Spleen (tissue), 7 donors: Measurements from ENCODE around the gene NRARP.

Experiments
- CTCF ChIP-seq, 11 experiments: fragments of 200-600 bp in 7 of 11; fragments of 450-650 bp in 4 of 11; sonication (generic) in 4 of 11; IDR thresholded peaks in 8 of 11; conservative IDR thresholded peaks in 3 of 11; 1 replicate in 7 of 11; 2 replicates in 4 of 11; pipeline versions ENCODE4 v1.4.0 to v1.8.0; 2016 to 2021; ENCODE audit warnings: antibody characterized with exemption in 11 of 11, inconsistent platforms in 4 of 11, mild to moderate bottlenecking in 1 of 11
- POLR2A ChIP-seq, 3 donors: fragments of 450-650 bp; IDR thresholded peaks; one replicate each; pipeline ENCODE4 v1.5.1; 2017; ENCODE audit warnings: antibody characterized with exemption in 3 of 3, mild to moderate bottlenecking in 1 of 3
- donor health status: DM: no; HTN: no; CAD: no; lungs with moderate emphysema.
- donor health status: DM: no; HTN: no; CAD: no.
- donor health status: DM: no; HTN: no; CAD: no.

DNA sequence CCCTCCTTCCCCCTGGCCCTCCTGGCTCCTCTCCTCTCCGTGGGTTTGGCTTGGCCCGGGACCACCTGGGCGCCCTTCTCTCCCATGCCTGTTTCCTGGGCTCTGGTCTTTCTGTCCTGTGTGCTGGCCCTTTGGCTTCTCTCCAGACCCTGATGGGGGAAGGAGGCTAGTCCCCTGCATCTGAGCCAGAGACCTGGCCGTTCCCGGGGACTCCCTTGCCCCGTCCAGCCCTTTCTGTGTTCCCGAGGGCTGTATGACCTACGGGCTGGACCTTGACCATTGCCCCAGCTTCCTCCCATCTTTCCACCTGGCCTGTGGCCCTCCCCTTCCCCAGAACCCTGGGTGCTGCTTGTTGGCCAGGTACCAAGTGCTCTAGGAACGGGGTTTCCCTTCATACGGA, 38.6 kb downstream of the NRARP start:
- TF ChIP-seq CTCF (IDR thresholded peaks at IDR 0.05 in 8 of 11, conservative IDR thresholded peaks at IDR 0.05 in 3 of 11) (no peak), POLR2A (IDR thresholded peaks at IDR 0.05) (no peak)
